Choroid plexus epithelial cell (primary cell): Measurements from ENCODE around the gene ZHX3.
A peak's percentile ranks its signal among the peaks of the same experiment; 100 is the strongest.
"Not testable (repeated sequence)": the region's sequence is repeated elsewhere in the genome, so short reads cannot be mapped to it uniquely, and the experiment has no call there.

Experiments used
- DNase-seq: peaks from one replicate; pipeline ENCODE4 v3.0.0-alpha.2; 2010; ENCODE audit warnings: low read depth
- H3K4me3 ChIP-seq: 2 replicates; pipeline ENCODE4 v1.5.1; 2011; ENCODE audit warnings: low read depth, mild to moderate bottlenecking, control low read depth, low read length, moderate library complexity
- TF ChIP-seq, protein P1 (sequence below): conservative IDR thresholded peaks from 2 replicates; pipeline ENCODE4 v1.5.1; 2011; ENCODE audit warnings: low read depth, mild to moderate bottlenecking, control low read depth, inconsistent platforms, low read length, moderate library complexity

Gene ZHX3

DNA sequence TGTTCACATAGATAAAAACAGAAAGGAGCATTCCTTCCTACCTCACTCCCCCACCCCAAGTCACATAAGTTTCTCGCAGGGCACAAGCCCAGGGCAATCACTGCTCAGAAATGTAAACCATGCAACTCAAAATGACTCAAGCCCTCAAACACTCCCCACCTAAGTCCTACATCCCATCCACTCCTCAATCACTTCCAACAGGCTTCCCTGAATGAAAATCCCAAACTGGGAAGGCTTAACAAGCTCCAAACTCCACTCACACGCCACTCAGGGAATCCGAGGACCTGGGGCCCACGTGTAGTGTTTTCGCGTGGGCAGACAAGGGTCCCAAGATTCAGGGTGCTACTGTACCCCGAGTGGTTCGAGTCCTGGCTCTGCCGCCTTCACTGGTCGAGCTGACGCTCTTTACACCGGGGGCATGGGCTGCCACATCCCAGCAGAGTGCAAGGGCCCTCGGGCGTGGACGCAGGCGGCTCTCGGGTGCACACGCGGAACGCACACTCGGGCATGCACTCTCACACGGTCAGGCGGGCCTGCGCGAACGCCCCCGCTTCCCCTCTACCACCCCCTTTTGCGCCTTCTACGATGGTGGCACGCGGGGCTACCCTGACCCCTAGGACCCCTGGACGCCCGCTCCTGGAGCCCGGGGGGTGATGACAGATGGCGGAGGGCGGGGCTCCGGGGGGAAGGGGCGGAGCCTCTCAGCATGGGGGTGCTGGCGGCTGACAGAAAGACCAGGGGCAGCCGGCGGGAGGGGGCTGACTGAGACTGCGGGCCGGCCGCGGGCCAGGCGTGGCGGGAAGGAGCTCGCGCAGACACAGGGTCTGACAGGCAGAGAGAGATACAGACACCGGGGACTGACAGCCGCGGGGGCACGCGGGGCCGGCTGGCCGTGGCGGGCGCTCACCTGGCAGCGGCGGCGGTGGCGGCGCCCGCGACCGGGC lies 657 bp downstream of the ZHX3 start:
- TF ChIP-seq, protein P1, sequence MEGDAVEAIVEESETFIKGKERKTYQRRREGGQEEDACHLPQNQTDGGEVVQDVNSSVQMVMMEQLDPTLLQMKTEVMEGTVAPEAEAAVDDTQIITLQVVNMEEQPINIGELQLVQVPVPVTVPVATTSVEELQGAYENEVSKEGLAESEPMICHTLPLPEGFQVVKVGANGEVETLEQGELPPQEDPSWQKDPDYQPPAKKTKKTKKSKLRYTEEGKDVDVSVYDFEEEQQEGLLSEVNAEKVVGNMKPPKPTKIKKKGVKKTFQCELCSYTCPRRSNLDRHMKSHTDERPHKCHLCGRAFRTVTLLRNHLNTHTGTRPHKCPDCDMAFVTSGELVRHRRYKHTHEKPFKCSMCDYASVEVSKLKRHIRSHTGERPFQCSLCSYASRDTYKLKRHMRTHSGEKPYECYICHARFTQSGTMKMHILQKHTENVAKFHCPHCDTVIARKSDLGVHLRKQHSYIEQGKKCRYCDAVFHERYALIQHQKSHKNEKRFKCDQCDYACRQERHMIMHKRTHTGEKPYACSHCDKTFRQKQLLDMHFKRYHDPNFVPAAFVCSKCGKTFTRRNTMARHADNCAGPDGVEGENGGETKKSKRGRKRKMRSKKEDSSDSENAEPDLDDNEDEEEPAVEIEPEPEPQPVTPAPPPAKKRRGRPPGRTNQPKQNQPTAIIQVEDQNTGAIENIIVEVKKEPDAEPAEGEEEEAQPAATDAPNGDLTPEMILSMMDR = no peak
- H3K4me3 ChIP-seq = peak overlapping the region; percentile 64
- DNase-seq = peak; percentile 85

DNA sequence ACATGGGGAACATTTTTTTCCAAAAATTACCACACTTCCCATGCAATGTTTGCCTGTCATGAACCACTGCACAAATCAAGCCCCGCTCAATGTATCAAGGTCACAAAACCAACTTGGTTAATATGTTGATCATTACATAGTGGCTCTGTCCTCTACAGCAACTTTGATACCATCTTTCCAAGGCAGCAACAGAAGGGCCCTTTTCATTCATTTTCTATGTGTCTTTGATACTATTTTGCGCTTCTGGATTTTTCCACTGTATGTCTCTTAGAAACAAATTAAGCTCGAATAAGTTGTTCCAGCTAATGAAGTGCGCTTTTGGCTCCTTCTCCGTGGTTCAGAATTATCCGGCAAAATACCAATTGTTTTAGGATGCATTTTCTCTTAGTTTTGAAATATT lies 1.5 kb downstream of the ZHX3 start:
- DNase-seq = no peak
- TF ChIP-seq, protein P1 = no peak
- peak overlapping the region; percentile 64 for H3K4me3 ChIP-seq

DNA sequence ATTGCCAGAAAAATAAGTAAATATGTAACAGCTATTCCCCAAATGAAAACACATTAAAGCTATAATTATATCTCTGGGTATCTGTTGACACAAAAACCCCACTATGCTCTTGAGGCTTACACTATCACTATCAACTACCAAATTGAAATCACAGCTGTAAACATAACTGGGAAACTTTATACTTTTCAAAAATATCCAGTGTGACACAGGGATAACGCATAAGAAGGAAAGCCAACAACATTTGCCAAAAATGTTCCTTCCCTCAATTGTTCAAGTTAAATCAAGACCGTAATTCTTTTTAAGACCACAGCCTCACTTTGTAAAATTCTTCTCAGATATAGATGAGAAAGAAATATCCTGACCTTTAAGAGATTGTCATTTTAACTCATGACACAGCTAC lies 3.1 kb downstream of the ZHX3 start:
- TF ChIP-seq, protein P1 = no peak
- no peak overlapping the region for H3K4me3 ChIP-seq
- DNase-seq = no peak

DNA sequence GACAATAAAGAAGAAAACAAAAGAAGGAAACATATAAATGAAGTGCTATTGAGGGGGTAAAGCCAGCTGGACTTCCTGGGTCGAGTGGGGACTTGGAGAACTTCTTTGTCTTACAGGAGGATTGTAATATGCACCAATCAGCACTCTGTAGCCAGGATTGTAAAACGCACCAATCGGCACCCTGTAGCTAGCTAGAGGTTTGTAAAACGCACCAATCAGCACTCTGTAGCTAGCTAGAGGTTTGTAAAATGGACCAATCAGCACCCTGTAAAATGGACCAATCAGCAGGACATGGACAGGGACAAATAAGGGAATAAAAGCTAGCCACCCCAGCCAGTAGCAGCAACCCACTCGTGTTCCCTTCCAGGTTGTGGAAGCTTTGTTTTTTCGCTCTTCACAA lies 5.5 kb downstream of the ZHX3 start:
- DNase-seq, H3K4me3 ChIP-seq: not testable (repeated sequence)

DNA sequence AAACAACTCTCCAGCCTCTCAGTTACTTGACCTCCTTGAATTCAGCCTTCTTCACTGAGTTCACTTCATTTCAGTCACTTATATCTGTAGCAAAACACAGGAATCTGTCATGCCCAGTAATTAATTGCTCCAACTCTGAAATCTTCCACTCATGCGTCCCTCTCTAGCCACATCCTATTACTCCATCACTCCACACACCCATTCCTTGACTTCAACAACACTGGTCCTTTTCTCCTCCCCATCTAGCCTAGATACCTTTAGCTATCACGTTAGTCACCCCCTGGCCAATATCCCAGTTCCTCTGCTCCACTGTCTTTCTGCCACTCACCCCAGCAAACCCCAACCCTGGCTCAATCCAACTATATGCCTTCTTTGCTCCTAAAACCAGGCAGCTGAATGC lies 7.7 kb downstream of the ZHX3 start:
- TF ChIP-seq, protein P1 = no peak
- DNase-seq = peak; percentile 41
- no peak overlapping the region for H3K4me3 ChIP-seq

DNA sequence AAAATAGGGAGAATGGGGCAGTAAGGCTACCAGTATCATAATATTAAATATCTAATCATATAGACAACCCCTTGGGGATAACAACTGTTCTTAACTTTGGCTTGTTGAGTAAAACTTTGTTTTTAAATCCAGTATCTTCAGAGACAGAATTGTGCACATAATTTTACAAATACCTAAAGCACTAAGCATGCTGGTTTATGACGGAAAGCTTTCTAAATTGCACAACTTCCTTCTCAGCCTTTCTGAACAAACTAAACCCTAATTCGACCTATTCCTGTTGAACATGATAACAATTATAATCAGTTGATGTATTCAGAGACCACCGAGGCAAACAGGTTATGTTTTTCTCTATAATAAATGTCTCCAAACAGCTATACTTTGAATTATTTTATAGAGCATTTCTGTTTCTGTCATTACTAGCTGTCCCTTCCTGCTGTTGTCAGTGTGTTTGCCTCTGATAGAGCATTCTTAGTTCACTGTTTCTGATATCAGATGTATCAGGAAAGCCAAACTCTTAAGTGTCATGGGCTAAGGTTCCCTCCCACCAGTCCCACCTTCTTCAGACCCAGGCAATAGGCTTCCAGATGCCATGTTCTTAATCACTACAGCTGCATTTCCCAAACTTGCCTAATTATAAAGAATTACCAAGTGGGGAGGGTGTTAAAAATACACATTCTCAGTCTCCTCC lies 8.7 kb downstream of the ZHX3 start:
- no peak overlapping the region for H3K4me3 ChIP-seq
- TF ChIP-seq, protein P1 = no peak
- peak; percentile 88 for DNase-seq

DNA sequence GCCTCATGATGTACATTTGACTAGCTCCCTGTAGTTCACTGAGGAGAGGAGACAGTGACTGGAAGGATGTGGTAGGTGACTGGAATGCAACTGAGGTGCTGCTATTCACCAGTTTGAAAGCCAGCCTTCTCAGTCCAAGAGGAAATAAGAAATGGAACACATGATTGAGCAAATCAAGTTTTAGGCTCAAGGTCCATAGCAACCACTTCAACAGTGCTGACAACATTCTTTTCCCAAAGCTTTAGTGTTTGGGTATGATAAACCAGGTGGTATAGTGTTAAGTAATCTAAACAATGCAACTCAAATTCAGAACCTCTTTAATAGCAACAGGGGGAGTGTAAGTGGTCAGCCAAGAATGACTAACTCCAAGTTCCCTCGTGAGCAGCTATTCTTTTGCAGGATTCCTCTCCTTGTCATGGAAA lies 9.2 kb downstream of the ZHX3 start:
- peak; percentile 94 for DNase-seq
- TF ChIP-seq, protein P1 = no peak
- no peak overlapping the region for H3K4me3 ChIP-seq
